ENCODE results near the gene MSTO1. TPM values are rescaled to one million over a fixed set of nuclear protein-coding genes. Genes with fewer than 3 reads are reported as not detected.
"Not testable (repeated sequence)": the region's sequence is repeated elsewhere in the genome, so short reads cannot be mapped to it uniquely, and the experiment has no call there.

The MSTO1 gene
- total and polyA plus RNA-seq, 2 donors (not counting 1 experiment from before 2014, with no cell fraction given): 14.9 to 21.3 TPM

DNA sequence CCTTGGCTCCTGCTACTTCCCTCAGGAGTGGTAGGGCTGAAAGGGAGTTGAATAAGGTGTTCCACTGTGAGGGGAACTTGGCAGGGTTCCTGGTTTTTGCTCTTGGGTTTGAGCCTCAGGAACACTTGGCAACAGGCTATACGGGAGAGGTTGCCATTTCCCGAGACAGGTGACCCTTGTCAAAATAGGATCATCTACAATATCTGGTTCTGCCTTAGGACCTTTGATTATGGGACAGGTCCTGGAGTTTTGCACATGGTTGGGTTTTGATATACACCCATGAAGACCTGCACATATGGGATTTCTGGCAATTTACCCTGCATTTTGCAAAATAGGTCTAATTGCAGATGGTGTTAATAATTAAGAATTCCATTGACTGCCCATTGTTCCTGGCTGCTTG, 47.4 kb downstream of the MSTO1 start:
- Histone ChIP-seq H3K4me1 (ENCODE audit: control insufficient read depth, extremely low read depth, insufficient read depth, low read length) (no peaks in the 10 kb centered on the region), H3K79me2 (ENCODE audit: control insufficient read depth, insufficient read depth, low read length) (no peaks in the 10 kb centered on the region), H3K9ac (ENCODE audit: insufficient read depth, low read length) (no peak overlapping the region), H3K27ac (ENCODE audit: insufficient read depth, low read length) (no peak overlapping the region), H3K4me3 (replicated peaks in 1 of 4; ENCODE audit: control extremely low read depth in 1 of 4, insufficient read depth in 1 of 4, low read depth in 3 of 4, low read length in 4 of 4) (no peak overlapping the region), H2AFZ (ENCODE audit: low read length) (no peak overlapping the region), H3K27me3 (ENCODE audit: control insufficient read depth, insufficient read depth, low read length) (no peaks in the 10 kb centered on the region), H3K4me2 (ENCODE audit: extremely low read depth, insufficient read depth, low read length) (no peak overlapping the region), H4K20me1 (ENCODE audit: control insufficient read depth, extremely low read depth, insufficient read depth, low read length) (no peaks in the 10 kb centered on the region), H3K9me3 (ENCODE audit: control insufficient read depth, insufficient read depth, low read depth, low read length) (no peaks in the 10 kb centered on the region), H3K36me3 (ENCODE audit: control insufficient read depth, insufficient read depth, low read length) (peaks cover 4% of the 10 kb centered on the region)
- TF ChIP-seq, protein P1, sequence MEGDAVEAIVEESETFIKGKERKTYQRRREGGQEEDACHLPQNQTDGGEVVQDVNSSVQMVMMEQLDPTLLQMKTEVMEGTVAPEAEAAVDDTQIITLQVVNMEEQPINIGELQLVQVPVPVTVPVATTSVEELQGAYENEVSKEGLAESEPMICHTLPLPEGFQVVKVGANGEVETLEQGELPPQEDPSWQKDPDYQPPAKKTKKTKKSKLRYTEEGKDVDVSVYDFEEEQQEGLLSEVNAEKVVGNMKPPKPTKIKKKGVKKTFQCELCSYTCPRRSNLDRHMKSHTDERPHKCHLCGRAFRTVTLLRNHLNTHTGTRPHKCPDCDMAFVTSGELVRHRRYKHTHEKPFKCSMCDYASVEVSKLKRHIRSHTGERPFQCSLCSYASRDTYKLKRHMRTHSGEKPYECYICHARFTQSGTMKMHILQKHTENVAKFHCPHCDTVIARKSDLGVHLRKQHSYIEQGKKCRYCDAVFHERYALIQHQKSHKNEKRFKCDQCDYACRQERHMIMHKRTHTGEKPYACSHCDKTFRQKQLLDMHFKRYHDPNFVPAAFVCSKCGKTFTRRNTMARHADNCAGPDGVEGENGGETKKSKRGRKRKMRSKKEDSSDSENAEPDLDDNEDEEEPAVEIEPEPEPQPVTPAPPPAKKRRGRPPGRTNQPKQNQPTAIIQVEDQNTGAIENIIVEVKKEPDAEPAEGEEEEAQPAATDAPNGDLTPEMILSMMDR (conservative IDR thresholded peaks at IDR 0.05 in 1 of 2, IDR thresholded peaks at IDR 0.05 in 1 of 2; ENCODE audit: low read depth in 1 of 2, low read length in 2 of 2): no peak
- no peak for TF ChIP-seq EZH2 (IDR thresholded peaks at IDR 0.05; ENCODE audit: low read length, missing control alignments)
- no peak for DNase-seq (ENCODE audit: low read depth in 2 of 2)

DNA sequence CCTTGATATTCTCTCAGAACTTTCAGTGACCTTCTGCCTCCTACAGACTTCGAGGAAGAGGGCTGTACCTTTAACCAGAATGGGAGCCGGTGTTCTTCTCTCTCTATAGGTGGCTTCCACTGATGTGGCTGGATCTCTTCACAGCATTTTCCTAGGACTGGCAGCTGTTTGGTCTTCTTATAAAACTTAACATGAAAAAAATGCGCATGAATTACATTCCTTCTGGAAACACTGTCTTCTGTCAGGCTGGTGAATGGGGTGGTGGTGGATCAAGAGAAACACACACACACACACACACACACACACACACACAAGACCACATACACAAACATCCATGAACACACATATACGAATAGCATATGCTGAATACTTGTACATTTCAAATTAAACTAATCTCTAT, 51.2 kb downstream of the MSTO1 start:
- not testable (repeated sequence) for H2AFZ ChIP-seq (ENCODE audit: low read length); H3K4me3 ChIP-seq (replicated peaks in 1 of 4; ENCODE audit: control extremely low read depth in 1 of 4, insufficient read depth in 1 of 4, low read depth in 3 of 4, low read length in 4 of 4); H3K79me2 ChIP-seq (ENCODE audit: control insufficient read depth, insufficient read depth, low read length); H3K4me2 ChIP-seq (ENCODE audit: extremely low read depth, insufficient read depth, low read length); H3K27ac ChIP-seq (ENCODE audit: insufficient read depth, low read length); H3K27me3 ChIP-seq (ENCODE audit: control insufficient read depth, insufficient read depth, low read length); H3K36me3 ChIP-seq (ENCODE audit: control insufficient read depth, insufficient read depth, low read length); DNase-seq (ENCODE audit: low read depth in 2 of 2); H3K4me1 ChIP-seq (ENCODE audit: control insufficient read depth, extremely low read depth, insufficient read depth, low read length); H3K9ac ChIP-seq (ENCODE audit: insufficient read depth, low read length); H4K20me1 ChIP-seq (ENCODE audit: control insufficient read depth, extremely low read depth, insufficient read depth, low read length); H3K9me3 ChIP-seq (ENCODE audit: control insufficient read depth, insufficient read depth, low read depth, low read length)

Other genes with a start within 250 kb of the MSTO1 start
- gene ASH1L, start 47.4 kb upstream of the MSTO1 start, total RNA-seq: 25.4 and 35.7 TPM in 2 replicates
- 16.9 and 19.4 TPM in 2 replicates for gene ASH1L, start 47.4 kb upstream of the MSTO1 start, polyA plus RNA-seq
- 53.9 and 70.8 TPM in 2 replicates for gene YY1AP1, start 78.6 kb downstream of the MSTO1 start, total RNA-seq
- 86.4 and 87.6 TPM in 2 replicates for gene YY1AP1, start 78.6 kb downstream of the MSTO1 start, polyA plus RNA-seq
- gene DAP3, start 78.9 kb downstream of the MSTO1 start, total RNA-seq: 53.7 and 54.2 TPM in 2 replicates
- gene DAP3, start 78.9 kb downstream of the MSTO1 start, polyA plus RNA-seq: 103 and 124 TPM in 2 replicates
- gene GON4L, start 247.0 kb downstream of the MSTO1 start, total RNA-seq: 22.1 and 30.9 TPM in 2 replicates
- gene GON4L, start 247.0 kb downstream of the MSTO1 start, polyA plus RNA-seq: 20.2 and 20.3 TPM in 2 replicates
- 30.3 and 71.3 TPM in 2 replicates for gene SYT11, start 249.3 kb downstream of the MSTO1 start, total RNA-seq
- 36.8 and 53.7 TPM in 2 replicates for gene SYT11, start 249.3 kb downstream of the MSTO1 start, polyA plus RNA-seq

Data from fibroblast of lung (primary cell).